ENCODE results near the gene OGA. TPM values are rescaled to one million over a fixed set of nuclear protein-coding genes. Genes with fewer than 3 reads are reported as not detected.

The OGA gene
- total RNA-seq, 2 experiments from 2014 or later = 207 to 212 TPM

GRCh38 chr10:101781984-101782810, 36.0 kb downstream of the OGA start:
- no peak for DNase-seq
- no peak for ATAC-seq (ENCODE audit: low read depth)
- peak overlapping the region; percentile 97 for H3K27ac Mint-ChIP-seq
- peaks cover 39% of the 10 kb centered on the region for H3K4me1 Mint-ChIP-seq
- H3K9me3 Mint-ChIP-seq = no peaks in the 10 kb centered on the region
- H3K4me3 Mint-ChIP-seq = peak overlapping the region; percentile 99
- POLR2A ChIA-PET = interaction anchor here (1.3 to 2.6 kb wide), 2 partner anchors 36 to 179 kb away, joined by 5 to 22 read pairs; partner anchors contain the start of gene OGA
- H3K27me3 Mint-ChIP-seq = peaks cover 17% of the 10 kb centered on the region
- peaks cover 11% of the 10 kb centered on the region for H3K36me3 Mint-ChIP-seq

GRCh38 chr10:101781655-101781983, 36.6 kb downstream of the OGA start:
- Mint-ChIP-seq H3K9me3 (no peaks in the 10 kb centered on the region), H3K27ac (no peak overlapping the region), H3K4me3 (peak overlapping the region; percentile 99), H3K27me3 (peaks cover 23% of the 10 kb centered on the region), H3K4me1 (peaks cover 40% of the 10 kb centered on the region), H3K36me3 (peaks cover 10% of the 10 kb centered on the region)
- no peak for ATAC-seq (ENCODE audit: low read depth)
- POLR2A ChIA-PET = interaction anchor here (1.0 to 1.3 kb wide), 2 partner anchors 14 to 179 kb away, joined by 3 to 5 read pairs; no protein-coding TSS in a partner anchor
- no peak for DNase-seq

GRCh38 chr10:101780818-101781654, 37.2 kb downstream of the OGA start:
- POLR2A ChIA-PET = interaction anchor here (0.6 to 1.3 kb wide), 4 partner anchors 9 to 178 kb away, joined by 3 to 5 read pairs (median 3); no protein-coding TSS in a partner anchor
- Mint-ChIP-seq H3K27ac (no peak overlapping the region), H3K36me3 (peaks cover 9% of the 10 kb centered on the region), H3K4me3 (peak overlapping the region; percentile 99), H3K9me3 (no peaks in the 10 kb centered on the region), H3K27me3 (peaks cover 24% of the 10 kb centered on the region), H3K4me1 (peaks cover 40% of the 10 kb centered on the region)
- DNase-seq (peak; percentile 81), ATAC-seq (ENCODE audit: low read depth) (peak; percentile 41)

- peaks cover 26% of the 10 kb centered on the region for H3K27me3 Mint-ChIP-seq
- peaks cover 8% of the 10 kb centered on the region for H3K36me3 Mint-ChIP-seq
- no peak overlapping the region for H3K27ac Mint-ChIP-seq
- POLR2A ChIA-PET = interaction anchor here (0.6 to 1.1 kb wide), 2 partner anchors 9 to 36 kb away, joined by 3 read pairs; no protein-coding TSS in a partner anchor
- no peaks in the 10 kb centered on the region for H3K9me3 Mint-ChIP-seq
- DNase-seq = no peak
- peak overlapping the region; percentile 60 for H3K4me3 Mint-ChIP-seq
- peaks cover 38% of the 10 kb centered on the region for H3K4me1 Mint-ChIP-seq
- ATAC-seq (ENCODE audit: low read depth) = no peak
Measured at GRCh38 chr10:101780187-101780817, 37.9 kb downstream of the OGA start.

- H3K4me1 Mint-ChIP-seq = peaks cover 35% of the 10 kb centered on the region
- H3K9me3 Mint-ChIP-seq = no peaks in the 10 kb centered on the region
Measured at GRCh38 chr10:101779544-101780186, 38.6 kb downstream of the OGA start.

GRCh38 chr10:101778781-101779543, 39.3 kb downstream of the OGA start:
- POLR2A ChIA-PET = no interaction called here
- peak overlapping the region; percentile 60 for H3K4me3 Mint-ChIP-seq
- H3K36me3 Mint-ChIP-seq = peaks cover 6% of the 10 kb centered on the region
- H3K9me3 Mint-ChIP-seq = no peaks in the 10 kb centered on the region
- no peak overlapping the region for H3K27ac Mint-ChIP-seq
- H3K4me1 Mint-ChIP-seq = peaks cover 30% of the 10 kb centered on the region
- DNase-seq = peak; percentile 59
- no peak for ATAC-seq (ENCODE audit: low read depth)
- peaks cover 39% of the 10 kb centered on the region for H3K27me3 Mint-ChIP-seq

More at GRCh38 chr10:101779544-101780186, 38.6 kb downstream of the OGA start:
- POLR2A ChIA-PET = no interaction called here
- Mint-ChIP-seq H3K27ac (no peak overlapping the region), H3K27me3 (peaks cover 32% of the 10 kb centered on the region), H3K36me3 (peaks cover 6% of the 10 kb centered on the region), H3K4me3 (peak overlapping the region; percentile 60)
- ATAC-seq (ENCODE audit: low read depth) = peak; percentile 66
- DNase-seq = peak; percentile 92

GRCh38 chr10:101778151-101778780, 40.0 kb downstream of the OGA start:
- DNase-seq (no peak), ATAC-seq (ENCODE audit: low read depth) (no peak)
- Mint-ChIP-seq H3K27me3 (peaks cover 46% of the 10 kb centered on the region), H3K27ac (no peak overlapping the region), H3K36me3 (peaks cover 6% of the 10 kb centered on the region), H3K9me3 (no peaks in the 10 kb centered on the region), H3K4me3 (no peak overlapping the region), H3K4me1 (peaks cover 28% of the 10 kb centered on the region)
- POLR2A ChIA-PET = no interaction called here

GRCh38 chr10:101777619-101778145, 40.6 kb downstream of the OGA start:
- H3K9me3 Mint-ChIP-seq = no peaks in the 10 kb centered on the region
- ATAC-seq (ENCODE audit: low read depth) (no peak), DNase-seq (no peak)
- no peak overlapping the region for H3K4me3 Mint-ChIP-seq
- POLR2A ChIA-PET = no interaction called here
- H3K36me3 Mint-ChIP-seq = peaks cover 4% of the 10 kb centered on the region
- H3K27me3 Mint-ChIP-seq = peaks cover 52% of the 10 kb centered on the region
- peaks cover 26% of the 10 kb centered on the region for H3K4me1 Mint-ChIP-seq
- H3K27ac Mint-ChIP-seq = no peak overlapping the region

- Mint-ChIP-seq H3K4me1 (peaks cover 18% of the 10 kb centered on the region), H3K4me3 (no peak overlapping the region), H3K27ac (no peak overlapping the region), H3K36me3 (peaks cover 2% of the 10 kb centered on the region), H3K9me3 (no peaks in the 10 kb centered on the region), H3K27me3 (peaks cover 65% of the 10 kb centered on the region)
- no peak for ATAC-seq (ENCODE audit: low read depth)
- POLR2A ChIA-PET = no interaction called here
- no peak for DNase-seq
Measured at GRCh38 chr10:101776161-101776817, 42.0 kb downstream of the OGA start.

- POLR2A ChIA-PET = no interaction called here
- H3K36me3 Mint-ChIP-seq = peaks cover 2% of the 10 kb centered on the region
- DNase-seq (peak; percentile 39), ATAC-seq (ENCODE audit: low read depth) (no peak)
- peaks cover 14% of the 10 kb centered on the region for H3K4me1 Mint-ChIP-seq
- no peak within 1 kb of the TSS for H3K27ac Mint-ChIP-seq
- H3K4me3 Mint-ChIP-seq = no peak within 1 kb of the TSS
- H3K9me3 Mint-ChIP-seq = no peaks in the 10 kb centered on the region
- peaks cover 67% of the 10 kb centered on the region for H3K27me3 Mint-ChIP-seq
Measured at GRCh38 chr10:101775273-101776160, 42.7 kb downstream of the OGA start, which contains the start of gene FGF8. Gene FGF8 (minus strand): TSS chr10:101776114. CDS start chr10:101775900, 214 bp downstream.

All from activated naive CD8-positive, alpha-beta T cell treated with anti-CD3 and anti-CD28 coated beads, Interleukin-2, amount 10 ng/mL, durations not matched to agents 7 days and 5 days (primary cell).